Cardiac muscle cell (in vitro differentiated cells and primary cell): ENCODE data around the gene ZNF791. TPM values are rescaled to one million over a fixed set of nuclear protein-coding genes. Genes with fewer than 3 reads are reported as not detected.

Experiments used
- DNase-seq, 2 donors: peaks; one replicate each; pipeline versions ENCODE4 v3.0.0 to v3.0.0-alpha.2; 2010 to 2017; ENCODE audit warnings: low read depth in 1 of 2, low spot score in 1 of 2
- H3K27ac ChIP-seq: fragments of 200-600 bp; sonication (generic); 2 replicates; pipeline ENCODE4 v1.5.1; 2016
- H3K27me3 ChIP-seq: fragments of 200-600 bp; sonication (generic); 2 replicates; pipeline ENCODE4 v1.6.0; 2016; ENCODE audit warnings: control low read depth
- H3K36me3 ChIP-seq: fragments of 200-600 bp; sonication (generic); 2 replicates; pipeline ENCODE4 v1.5.1; 2016; ENCODE audit warnings: control low read depth
- H3K4me1 ChIP-seq: fragments of 200-600 bp; sonication (generic); 2 replicates; pipeline ENCODE4 v1.8.1; 2017; ENCODE audit warnings: low read depth, mild to moderate bottlenecking, mixed run types
- H3K4me3 ChIP-seq: fragments of 200-600 bp; sonication (generic); 2 replicates; pipeline ENCODE4 v1.5.1; 2016; ENCODE audit warnings: mild to moderate bottlenecking
- H3K9me3 ChIP-seq: fragments of 200-600 bp; sonication (generic); 2 replicates; pipeline ENCODE4 v1.5.1; 2017; ENCODE audit warnings: low read depth, mild to moderate bottlenecking, control low read depth
- CTCF ChIP-seq: IDR thresholded peaks from 2 replicates; pipeline ENCODE4 v1.5.1; 2012; ENCODE audit warnings: low read depth, mild to moderate bottlenecking, low read length
- polyA plus RNA-seq: library from polyadenylated mRNA; unstranded; fragments of >200 nt; fragmentation: Nextera tagmentation; extraction: Ambion mirVana; gene quantifications from 2 replicates; pipeline ENCODE4 v1.2.1, GENCODE V29; 2016
- total RNA-seq: library from RNA; depleted of rRNA; stranded (reverse); fragments of >200 nt; gene quantifications from 2 replicates; pipeline ENCODE4 v1.2.3, GENCODE V29; 2016

Gene ZNF791
- total and polyA plus RNA-seq, 2 experiments from 2014 or later = 11.5 to 11.7 TPM

- no peaks in the 10 kb centered on the region for H3K27me3 ChIP-seq
- no peaks in the 10 kb centered on the region for H3K9me3 ChIP-seq
- no peak overlapping the region for H3K4me3 ChIP-seq
- no peak for DNase-seq
- H3K36me3 ChIP-seq = peaks cover 40% of the 10 kb centered on the region
- TF ChIP-seq CTCF = no peak
- no peak overlapping the region for H3K27ac ChIP-seq
- H3K4me1 ChIP-seq = no peaks in the 10 kb centered on the region
These were observed 12.8 kb downstream of the ZNF791 start for GRCh38 chr19:12623361-12624031.

- H3K27ac ChIP-seq = no peak overlapping the region
- H3K4me1 ChIP-seq = no peaks in the 10 kb centered on the region
- H3K4me3 ChIP-seq = no peak overlapping the region
- H3K9me3 ChIP-seq = no peaks in the 10 kb centered on the region
- H3K36me3 ChIP-seq = peaks cover 51% of the 10 kb centered on the region
- no peak for DNase-seq
- H3K27me3 ChIP-seq = no peaks in the 10 kb centered on the region
- TF ChIP-seq CTCF = no peak
These were observed 16.2 kb downstream of the ZNF791 start for GRCh38 chr19:12626958-12627357.

- Histone ChIP-seq H3K4me1 (no peaks in the 10 kb centered on the region), H3K9me3 (no peaks in the 10 kb centered on the region), H3K36me3 (peaks cover 53% of the 10 kb centered on the region), H3K4me3 (no peak overlapping the region), H3K27me3 (no peaks in the 10 kb centered on the region), H3K27ac (no peak overlapping the region)
- TF ChIP-seq CTCF = no peak
- DNase-seq = no peak
These were observed 17.6 kb downstream of the ZNF791 start for GRCh38 chr19:12628040-12629022.

- Histone ChIP-seq H3K9me3 (no peaks in the 10 kb centered on the region), H3K36me3 (peaks cover 53% of the 10 kb centered on the region), H3K4me1 (no peaks in the 10 kb centered on the region), H3K4me3 (no peak overlapping the region), H3K27me3 (no peaks in the 10 kb centered on the region), H3K27ac (no peak overlapping the region)
- TF ChIP-seq CTCF = no peak
- DNase-seq = no peak
These were observed 18.5 kb downstream of the ZNF791 start for GRCh38 chr19:12629215-12629614.

GRCh38 chr19:12636631-12637030 lies 25.9 kb downstream of the ZNF791 start:
- Histone ChIP-seq H3K36me3 (peaks cover 4% of the 10 kb centered on the region), H3K4me1 (peaks cover 3% of the 10 kb centered on the region), H3K27me3 (no peaks in the 10 kb centered on the region), H3K9me3 (no peaks in the 10 kb centered on the region), H3K27ac (no peak overlapping the region), H3K4me3 (no peak overlapping the region)
- no peak for DNase-seq
- TF ChIP-seq CTCF = no peak
